Pulmonary artery endothelial cell (primary cell): ENCODE data around the gene LRFN2. TPM values are rescaled to one million over a fixed set of nuclear protein-coding genes. Genes with fewer than 3 reads are reported as not detected.

Experiments used
- DNase-seq: peaks from one replicate; pipeline ENCODE4 v3.0.0-alpha.2; 2011; ENCODE audit warnings: low read depth, low spot score
- total RNA-seq: library from RNA; depleted of rRNA; stranded (reverse); fragments of >200 nt; gene quantifications from 2 replicates; pipeline ENCODE4 v1.2.3, GENCODE V29; 2014

Gene LRFN2
- total RNA-seq, 1 donor from 2014 or later: not detected

GRCh38 chr6:40438246-40438887 lies 148.8 kb downstream of the LRFN2 start:
- no peak for DNase-seq

- no peak for DNase-seq
Observed at GRCh38 chr6:40437631-40438030, 149.5 kb downstream of the LRFN2 start.

- DNase-seq: no peak
Observed at GRCh38 chr6:40436685-40437604, 150.2 kb downstream of the LRFN2 start.

GRCh38 chr6:40432982-40433381 lies 154.2 kb downstream of the LRFN2 start:
- DNase-seq: no peak

GRCh38 chr6:40431706-40432105 lies 155.5 kb downstream of the LRFN2 start:
- no peak for DNase-seq

- DNase-seq: no peak
Observed at GRCh38 chr6:40427196-40427595, 160.0 kb downstream of the LRFN2 start.

- DNase-seq: no peak
Observed at GRCh38 chr6:40426346-40427066, 160.7 kb downstream of the LRFN2 start.

GRCh38 chr6:40425192-40425919 lies 161.8 kb downstream of the LRFN2 start:
- no peak for DNase-seq

GRCh38 chr6:40422046-40422445 lies 165.1 kb downstream of the LRFN2 start:
- DNase-seq: no peak

GRCh38 chr6:40419946-40420728 lies 167.0 kb downstream of the LRFN2 start:
- no peak for DNase-seq

- DNase-seq: no peak
Observed at GRCh38 chr6:40419377-40419776, 167.8 kb downstream of the LRFN2 start.

- no peak for DNase-seq
Observed at GRCh38 chr6:40417031-40417430, 170.1 kb downstream of the LRFN2 start.

- no peak for DNase-seq
Observed at GRCh38 chr6:40414617-40415016, 172.5 kb downstream of the LRFN2 start.

- no peak for DNase-seq
Observed at GRCh38 chr6:40413239-40413638, 173.9 kb downstream of the LRFN2 start.

- DNase-seq: no peak
Observed at GRCh38 chr6:40411881-40412280, 175.3 kb downstream of the LRFN2 start.

GRCh38 chr6:40410821-40411220 lies 176.3 kb downstream of the LRFN2 start:
- no peak for DNase-seq

- no peak for DNase-seq
Observed at GRCh38 chr6:40409716-40410397, 177.3 kb downstream of the LRFN2 start.

- DNase-seq: no peak
Observed at GRCh38 chr6:40408786-40409542, 178.2 kb downstream of the LRFN2 start.

- DNase-seq: no peak
Observed at GRCh38 chr6:40407239-40407638, 179.9 kb downstream of the LRFN2 start.
